Activated B cell treated with CpG ODN at 0.5 μM for 24 hours (primary cell): Measurements from ENCODE around the gene ABHD16B. TPM values are rescaled to one million over a fixed set of nuclear protein-coding genes. Genes with fewer than 3 reads are reported as not detected.

Experiments
- ATAC-seq: fragments of 200-7000 bp; cut with Tn5 transposase; one replicate; pipeline ENCODE4 v1.10.0; 2021; ENCODE audit warnings: low read depth, mild to moderate bottlenecking, moderate library complexity
- CTCF ChIA-PET: fragments of 350-600 bp; sonication (Branson Sonifier 250); formaldehyde crosslinking; loops from one replicate; lab custom pipeline; 2021; ENCODE audit warnings: antibody characterized with exemption; lab: Charles Lee
- POLR2A ChIA-PET: fragments of 350-600 bp; sonication (Branson Sonifier 250); formaldehyde crosslinking; loops from one replicate; lab custom pipeline; 2021; ENCODE audit warnings: antibody characterized with exemption; lab: Charles Lee
- DNase-seq: peaks from one replicate; pipeline ENCODE4 v3.0.0; 2022
- H3K27ac Mint-ChIP-seq: one replicate; pipeline ENCODE4 v1.8.0; 2020; ENCODE audit warnings: mixed read lengths
- H3K27me3 Mint-ChIP-seq: one replicate; pipeline ENCODE4 v1.8.0; 2021; ENCODE audit warnings: mixed read lengths
- H3K36me3 Mint-ChIP-seq: one replicate; pipeline ENCODE4 v1.8.0; 2021; ENCODE audit warnings: low read depth, mixed read lengths
- H3K4me1 Mint-ChIP-seq: one replicate; pipeline ENCODE4 v1.8.0; 2021; ENCODE audit warnings: mixed read lengths
- H3K4me3 Mint-ChIP-seq: one replicate; pipeline ENCODE4 v1.8.0; 2020; ENCODE audit warnings: mild to moderate bottlenecking, mixed read lengths
- H3K9me3 Mint-ChIP-seq: one replicate; pipeline ENCODE4 v1.8.0; 2020; ENCODE audit warnings: mixed read lengths
- intact Hi-C: fragments of 100-400 bp; cut with micrococcal nuclease; formaldehyde crosslinking; loops from one replicate; pipeline ENCODE4 v1.15.1; 2024
- total RNA-seq: library from RNA; stranded (reverse); gene quantifications from 2 replicates; pipeline ENCODE4 v1.2.3, GENCODE V29; 2022
- TF ChIP-seq, protein P1 (sequence below): fragments of 200-600 bp; IDR thresholded peaks from one replicate; pipeline ENCODE4 v1.8.0; 2022; ENCODE audit warnings: antibody characterized with exemption, mild to moderate bottlenecking

Gene ABHD16B
- total RNA-seq, 1 donor from 2014 or later, result not detected

DNA sequence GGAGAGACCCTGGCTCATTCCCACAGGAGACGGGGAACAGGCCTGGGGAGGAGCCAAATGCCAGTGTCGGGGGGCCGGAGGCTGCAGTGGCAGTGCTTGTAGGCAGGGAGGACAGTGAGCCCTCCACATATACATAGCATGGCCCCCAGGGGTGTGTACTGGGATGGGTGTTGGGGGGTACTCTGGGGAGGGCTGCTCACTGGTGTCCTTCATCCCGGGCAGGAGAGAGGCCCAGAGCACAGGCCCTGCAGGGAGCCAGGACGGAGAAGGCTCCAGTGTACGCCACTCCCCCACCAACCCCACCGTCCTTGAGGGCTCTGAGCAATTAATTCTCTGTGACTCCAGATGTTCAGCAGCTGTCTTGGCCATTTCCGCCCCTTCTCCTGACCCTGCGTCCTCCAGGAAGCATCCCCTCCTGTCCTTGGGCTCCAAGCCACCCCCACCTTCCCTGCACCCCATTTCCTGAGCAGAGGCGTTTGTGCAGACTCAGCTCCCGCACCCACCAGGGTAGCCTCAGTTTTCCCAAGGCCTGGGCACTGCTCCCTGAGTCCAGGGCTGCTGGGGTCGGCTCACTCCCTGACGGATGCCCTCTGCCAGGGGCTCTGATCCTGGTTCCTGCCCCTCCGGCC lies 3.4 kb upstream of the ABHD16B start:
- no peak for DNase-seq
- Mint-ChIP-seq H3K4me3 (peak overlapping the region; percentile 28), H3K36me3 (peaks cover 4% of the 10 kb centered on the region), H3K27ac (no peak overlapping the region), H3K4me1 (peaks cover 29% of the 10 kb centered on the region), H3K9me3 (no peaks in the 10 kb centered on the region), H3K27me3 (no peaks in the 10 kb centered on the region)
- CTCF ChIA-PET, result no interaction called here
- no peak for ATAC-seq
- POLR2A ChIA-PET, result interaction anchor here (0.6 kb wide), 1 partner anchor 70 kb away, joined by 4 read pairs; no protein-coding TSS in a partner anchor
- intact Hi-C loops, result no loop called here
- TF ChIP-seq, protein P1, sequence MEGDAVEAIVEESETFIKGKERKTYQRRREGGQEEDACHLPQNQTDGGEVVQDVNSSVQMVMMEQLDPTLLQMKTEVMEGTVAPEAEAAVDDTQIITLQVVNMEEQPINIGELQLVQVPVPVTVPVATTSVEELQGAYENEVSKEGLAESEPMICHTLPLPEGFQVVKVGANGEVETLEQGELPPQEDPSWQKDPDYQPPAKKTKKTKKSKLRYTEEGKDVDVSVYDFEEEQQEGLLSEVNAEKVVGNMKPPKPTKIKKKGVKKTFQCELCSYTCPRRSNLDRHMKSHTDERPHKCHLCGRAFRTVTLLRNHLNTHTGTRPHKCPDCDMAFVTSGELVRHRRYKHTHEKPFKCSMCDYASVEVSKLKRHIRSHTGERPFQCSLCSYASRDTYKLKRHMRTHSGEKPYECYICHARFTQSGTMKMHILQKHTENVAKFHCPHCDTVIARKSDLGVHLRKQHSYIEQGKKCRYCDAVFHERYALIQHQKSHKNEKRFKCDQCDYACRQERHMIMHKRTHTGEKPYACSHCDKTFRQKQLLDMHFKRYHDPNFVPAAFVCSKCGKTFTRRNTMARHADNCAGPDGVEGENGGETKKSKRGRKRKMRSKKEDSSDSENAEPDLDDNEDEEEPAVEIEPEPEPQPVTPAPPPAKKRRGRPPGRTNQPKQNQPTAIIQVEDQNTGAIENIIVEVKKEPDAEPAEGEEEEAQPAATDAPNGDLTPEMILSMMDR, result no peak

DNA sequence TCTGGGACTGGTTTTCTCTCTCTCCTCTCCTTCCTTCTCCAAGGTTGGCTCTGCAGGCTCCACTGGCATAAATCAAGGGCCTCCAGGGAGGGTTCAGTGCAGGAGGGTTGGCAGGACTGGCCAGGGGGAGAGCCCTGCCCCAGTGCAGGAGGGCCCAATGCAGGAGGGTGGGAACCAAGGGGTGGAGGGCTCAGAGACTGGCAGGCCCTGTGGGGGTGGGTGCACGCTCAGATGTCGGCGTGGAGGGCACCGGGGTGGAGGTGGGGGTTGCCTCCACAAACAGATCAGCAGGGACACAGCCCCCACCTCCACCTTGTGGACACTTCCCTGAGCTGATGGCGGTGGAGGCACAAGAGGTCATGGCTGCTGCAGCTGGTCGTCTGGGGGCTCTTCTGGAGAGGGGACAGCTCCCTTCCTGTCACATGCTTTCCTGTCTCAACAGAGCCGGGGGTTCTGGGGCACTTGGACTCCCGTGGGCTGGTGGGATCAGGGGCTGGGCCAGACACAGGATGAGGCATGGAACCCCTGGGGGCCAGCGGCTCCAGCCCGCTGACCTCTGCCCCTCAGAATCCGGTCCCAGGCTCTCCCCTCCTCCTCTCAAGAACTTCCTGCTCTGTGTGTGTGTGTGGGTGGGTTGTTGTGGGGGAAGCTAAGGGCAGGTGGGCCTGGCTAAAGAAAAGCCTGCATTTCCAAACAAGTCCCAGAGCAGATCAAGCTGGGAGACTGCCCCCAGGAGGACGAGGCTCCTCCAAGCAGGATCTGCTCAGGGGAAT lies 2.7 kb upstream of the ABHD16B start:
- TF ChIP-seq, protein P1, result no peak
- intact Hi-C loops, result no loop called here
- Mint-ChIP-seq H3K27ac (no peak overlapping the region), H3K4me1 (peaks cover 35% of the 10 kb centered on the region), H3K27me3 (no peaks in the 10 kb centered on the region), H3K36me3 (peaks cover 9% of the 10 kb centered on the region), H3K4me3 (peak overlapping the region; percentile 55), H3K9me3 (no peaks in the 10 kb centered on the region)
- ATAC-seq (peak; percentile 36), DNase-seq (no peak)
- ChIA-PET CTCF (no interaction called here), POLR2A (no interaction called here)

- ChIA-PET CTCF (no interaction called here), POLR2A (no interaction called here)
- intact Hi-C loops, result no loop called here
- H3K4me3 Mint-ChIP-seq, result peak overlapping the region; percentile 55
- no peaks in the 10 kb centered on the region for H3K27me3 Mint-ChIP-seq
- ATAC-seq, result no peak
- TF ChIP-seq, protein P1, result no peak
- H3K9me3 Mint-ChIP-seq, result no peaks in the 10 kb centered on the region
- peaks cover 42% of the 10 kb centered on the region for H3K4me1 Mint-ChIP-seq
- no peak for DNase-seq
- peaks cover 12% of the 10 kb centered on the region for H3K36me3 Mint-ChIP-seq
- peak overlapping the region; percentile 8 for H3K27ac Mint-ChIP-seq
These were observed 2.1 kb upstream of the ABHD16B start for GRCh38 chr20:63859166-63859699.

- H3K4me3 Mint-ChIP-seq, result no peak overlapping the region
- no peak overlapping the region for H3K27ac Mint-ChIP-seq
- intact Hi-C loops, result loop anchor here (5.0 to 10.0 kb wide), 2 partner anchors 233 to 244 kb away; partner anchors contain the start of genes GMEB2 and NPBWR2
- ChIA-PET POLR2A (no interaction called here), CTCF (no interaction called here)
- peaks cover 47% of the 10 kb centered on the region for H3K4me1 Mint-ChIP-seq
- TF ChIP-seq, protein P1, result no peak
- no peak for ATAC-seq
- H3K27me3 Mint-ChIP-seq, result no peaks in the 10 kb centered on the region
- H3K36me3 Mint-ChIP-seq, result peaks cover 17% of the 10 kb centered on the region
- no peaks in the 10 kb centered on the region for H3K9me3 Mint-ChIP-seq
- DNase-seq, result no peak
These were observed 810 bp upstream of the ABHD16B start for GRCh38 chr20:63860325-63861051.
